ENCODE results near the gene TMEM178B.

DNA sequence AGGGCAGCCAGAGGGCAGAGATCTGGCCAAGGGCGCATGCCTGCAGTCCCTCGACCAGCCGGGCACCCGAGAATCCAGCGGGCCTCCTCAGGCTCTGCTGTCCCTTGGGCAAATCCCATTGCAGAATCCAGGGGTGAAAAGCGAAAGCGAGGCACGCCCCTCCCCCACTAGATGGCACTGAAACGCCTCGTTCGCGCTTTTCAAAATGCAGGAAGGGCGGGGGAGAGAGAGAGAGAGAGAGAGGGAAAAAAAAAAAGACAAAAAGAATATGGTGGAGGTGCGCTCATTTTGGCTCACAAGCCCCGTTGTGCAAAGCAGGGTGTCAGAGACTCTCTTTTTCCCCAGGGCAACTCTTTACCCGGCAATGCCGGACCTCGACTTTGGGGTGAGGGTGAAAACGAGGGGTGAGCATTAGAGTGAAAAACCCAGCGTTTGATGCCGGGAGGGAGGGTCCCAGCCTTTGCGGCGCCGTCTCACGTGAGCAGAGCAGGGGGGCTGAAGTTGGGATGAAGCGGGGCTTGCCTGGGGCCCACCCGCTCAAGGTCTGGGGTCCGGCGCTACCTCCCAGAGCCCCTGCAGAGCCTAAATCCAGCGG lies 2.5 kb upstream of the TMEM178B start:
- TF ChIP-seq, protein P1, sequence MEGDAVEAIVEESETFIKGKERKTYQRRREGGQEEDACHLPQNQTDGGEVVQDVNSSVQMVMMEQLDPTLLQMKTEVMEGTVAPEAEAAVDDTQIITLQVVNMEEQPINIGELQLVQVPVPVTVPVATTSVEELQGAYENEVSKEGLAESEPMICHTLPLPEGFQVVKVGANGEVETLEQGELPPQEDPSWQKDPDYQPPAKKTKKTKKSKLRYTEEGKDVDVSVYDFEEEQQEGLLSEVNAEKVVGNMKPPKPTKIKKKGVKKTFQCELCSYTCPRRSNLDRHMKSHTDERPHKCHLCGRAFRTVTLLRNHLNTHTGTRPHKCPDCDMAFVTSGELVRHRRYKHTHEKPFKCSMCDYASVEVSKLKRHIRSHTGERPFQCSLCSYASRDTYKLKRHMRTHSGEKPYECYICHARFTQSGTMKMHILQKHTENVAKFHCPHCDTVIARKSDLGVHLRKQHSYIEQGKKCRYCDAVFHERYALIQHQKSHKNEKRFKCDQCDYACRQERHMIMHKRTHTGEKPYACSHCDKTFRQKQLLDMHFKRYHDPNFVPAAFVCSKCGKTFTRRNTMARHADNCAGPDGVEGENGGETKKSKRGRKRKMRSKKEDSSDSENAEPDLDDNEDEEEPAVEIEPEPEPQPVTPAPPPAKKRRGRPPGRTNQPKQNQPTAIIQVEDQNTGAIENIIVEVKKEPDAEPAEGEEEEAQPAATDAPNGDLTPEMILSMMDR (IDR thresholded peaks at IDR 0.05) = peak; percentile 13; the same call in 1 of the 3 replicates
- peak; percentile 35; the same call in 1 of the 3 replicates for TF ChIP-seq SMC3 (IDR thresholded peaks at IDR 0.05)
- TF ChIP-seq, protein P2, sequence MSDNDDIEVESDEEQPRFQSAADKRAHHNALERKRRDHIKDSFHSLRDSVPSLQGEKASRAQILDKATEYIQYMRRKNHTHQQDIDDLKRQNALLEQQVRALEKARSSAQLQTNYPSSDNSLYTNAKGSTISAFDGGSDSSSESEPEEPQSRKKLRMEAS (IDR thresholded peaks at IDR 0.05) = peak; percentile 35
- no peak for TF ChIP-seq RFX5 (IDR thresholded peaks at IDR 0.05)
- no peak for TF ChIP-seq POLR2AphosphoS2 (conservative IDR thresholded peaks at IDR 0.05; ENCODE audit: low read length)
- TF ChIP-seq MAFK (IDR thresholded peaks at IDR 0.05; ENCODE audit: partially characterized antibody) = no peak
- TF ChIP-seq, protein P3, sequence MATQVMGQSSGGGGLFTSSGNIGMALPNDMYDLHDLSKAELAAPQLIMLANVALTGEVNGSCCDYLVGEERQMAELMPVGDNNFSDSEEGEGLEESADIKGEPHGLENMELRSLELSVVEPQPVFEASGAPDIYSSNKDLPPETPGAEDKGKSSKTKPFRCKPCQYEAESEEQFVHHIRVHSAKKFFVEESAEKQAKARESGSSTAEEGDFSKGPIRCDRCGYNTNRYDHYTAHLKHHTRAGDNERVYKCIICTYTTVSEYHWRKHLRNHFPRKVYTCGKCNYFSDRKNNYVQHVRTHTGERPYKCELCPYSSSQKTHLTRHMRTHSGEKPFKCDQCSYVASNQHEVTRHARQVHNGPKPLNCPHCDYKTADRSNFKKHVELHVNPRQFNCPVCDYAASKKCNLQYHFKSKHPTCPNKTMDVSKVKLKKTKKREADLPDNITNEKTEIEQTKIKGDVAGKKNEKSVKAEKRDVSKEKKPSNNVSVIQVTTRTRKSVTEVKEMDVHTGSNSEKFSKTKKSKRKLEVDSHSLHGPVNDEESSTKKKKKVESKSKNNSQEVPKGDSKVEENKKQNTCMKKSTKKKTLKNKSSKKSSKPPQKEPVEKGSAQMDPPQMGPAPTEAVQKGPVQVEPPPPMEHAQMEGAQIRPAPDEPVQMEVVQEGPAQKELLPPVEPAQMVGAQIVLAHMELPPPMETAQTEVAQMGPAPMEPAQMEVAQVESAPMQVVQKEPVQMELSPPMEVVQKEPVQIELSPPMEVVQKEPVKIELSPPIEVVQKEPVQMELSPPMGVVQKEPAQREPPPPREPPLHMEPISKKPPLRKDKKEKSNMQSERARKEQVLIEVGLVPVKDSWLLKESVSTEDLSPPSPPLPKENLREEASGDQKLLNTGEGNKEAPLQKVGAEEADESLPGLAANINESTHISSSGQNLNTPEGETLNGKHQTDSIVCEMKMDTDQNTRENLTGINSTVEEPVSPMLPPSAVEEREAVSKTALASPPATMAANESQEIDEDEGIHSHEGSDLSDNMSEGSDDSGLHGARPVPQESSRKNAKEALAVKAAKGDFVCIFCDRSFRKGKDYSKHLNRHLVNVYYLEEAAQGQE (IDR thresholded peaks at IDR 0.05) = no peak
- no peak for TF ChIP-seq JUNB (IDR thresholded peaks at IDR 0.05)

Data from A549 (cell line).